ENCODE measurements around the gene ARHGAP10.
A peak's percentile ranks its signal among the peaks of the same experiment; 100 is the strongest.
"Not testable (repeated sequence)": the region's sequence is repeated elsewhere in the genome, so short reads cannot be mapped to it uniquely, and the experiment has no call there.

The ARHGAP10 gene

GRCh38 chr4:148000038-148000437 is 268.1 kb downstream of the ARHGAP10 start:
- not testable (repeated sequence) for DNase-seq

- DNase-seq, result no peak
These were observed 272.5 kb downstream of the ARHGAP10 start for GRCh38 chr4:148004228-148004857.

- DNase-seq, result peak in 1 of 2 experiments; percentile 35
These were observed 274.1 kb downstream of the ARHGAP10 start for GRCh38 chr4:148006001-148006400.

- peak in 1 of 2 experiments; percentile 40 for DNase-seq
These were observed 275.4 kb downstream of the ARHGAP10 start for GRCh38 chr4:148007314-148007760.

- no peak for DNase-seq
These were observed 275.9 kb downstream of the ARHGAP10 start for GRCh38 chr4:148007792-148008191.

- no peak for DNase-seq
These were observed 283.2 kb downstream of the ARHGAP10 start for GRCh38 chr4:148015058-148015457.

GRCh38 chr4:148015468-148015867 is 283.6 kb downstream of the ARHGAP10 start:
- no peak for DNase-seq

- DNase-seq, result no peak
These were observed 284.3 kb downstream of the ARHGAP10 start for GRCh38 chr4:148016063-148016637.

- peak in 1 of 2 experiments; percentile 38 for DNase-seq
These were observed 285.9 kb downstream of the ARHGAP10 start for GRCh38 chr4:148017801-148018200.

GRCh38 chr4:148021686-148022085 is 289.8 kb downstream of the ARHGAP10 start:
- DNase-seq, result peak; percentile 7 to 27

GRCh38 chr4:148022975-148023374 is 291.1 kb downstream of the ARHGAP10 start:
- no peak for DNase-seq

- no peak for DNase-seq
These were observed 291.8 kb downstream of the ARHGAP10 start for GRCh38 chr4:148023512-148024181.

GRCh38 chr4:148025981-148026380 is 294.1 kb downstream of the ARHGAP10 start:
- no peak for DNase-seq

GRCh38 chr4:148027201-148027600 is 295.3 kb downstream of the ARHGAP10 start:
- no peak for DNase-seq

- no peak for DNase-seq
These were observed 297.9 kb downstream of the ARHGAP10 start for GRCh38 chr4:148029781-148030180.

GRCh38 chr4:148030193-148030873 is 298.4 kb downstream of the ARHGAP10 start:
- DNase-seq, result no peak

GRCh38 chr4:148034813-148035212 is 302.9 kb downstream of the ARHGAP10 start:
- no peak for DNase-seq

- DNase-seq, result no peak
These were observed 309.9 kb downstream of the ARHGAP10 start for GRCh38 chr4:148041606-148042329.

- DNase-seq, result no peak
These were observed 312.4 kb downstream of the ARHGAP10 start for GRCh38 chr4:148044089-148044911.

- no peak for DNase-seq
These were observed 313.0 kb downstream of the ARHGAP10 start for GRCh38 chr4:148044912-148045352.

- DNase-seq, result no peak
These were observed 316.7 kb downstream of the ARHGAP10 start for GRCh38 chr4:148048598-148048997.

GRCh38 chr4:148051403-148051802 is 319.5 kb downstream of the ARHGAP10 start:
- DNase-seq, result no peak

All from NCI-H446 (cell line).